ENCODE measurements around the gene PUS1.

The PUS1 gene

GRCh38 chr12:131990980-131991305 is 61.9 kb downstream of the PUS1 start:
- peaks cover 14% of the 10 kb centered on the region for H4K20me1 ChIP-seq (ENCODE audit: insufficient read depth, low read length)
- no peak overlapping the region for H3K4me3 ChIP-seq (ENCODE audit: low read length)
- peaks cover 15% of the 10 kb centered on the region for H3K4me1 ChIP-seq (ENCODE audit: low read length)
- no peak overlapping the region for H2AFZ ChIP-seq (ENCODE audit: low read depth, low read length)
- no peak overlapping the region for H3K27ac ChIP-seq (ENCODE audit: low read length)
- no peaks in the 10 kb centered on the region for H3K27me3 ChIP-seq (ENCODE audit: low read depth, low read length)
- H3K9me3 ChIP-seq (ENCODE audit: insufficient read depth, low read length), result no peaks in the 10 kb centered on the region
- peaks cover 59% of the 10 kb centered on the region for H3K36me3 ChIP-seq (replicated peaks; ENCODE audit: low read depth, low read length)
- no peak overlapping the region for H3K4me2 ChIP-seq (ENCODE audit: low read length)
- TF ChIP-seq EZH2phosphoT487 (IDR thresholded peaks at IDR 0.05; ENCODE audit: low read depth), result no peak
- TF ChIP-seq CTCF (IDR thresholded peaks at IDR 0.05; ENCODE audit: low read depth, low read length), result no peak
- peaks cover 5% of the 10 kb centered on the region; the same call in 1 of the 2 replicates for H3K79me2 ChIP-seq (ENCODE audit: low read length)
- no peak overlapping the region for H3K9ac ChIP-seq (ENCODE audit: low read length)

DNA sequence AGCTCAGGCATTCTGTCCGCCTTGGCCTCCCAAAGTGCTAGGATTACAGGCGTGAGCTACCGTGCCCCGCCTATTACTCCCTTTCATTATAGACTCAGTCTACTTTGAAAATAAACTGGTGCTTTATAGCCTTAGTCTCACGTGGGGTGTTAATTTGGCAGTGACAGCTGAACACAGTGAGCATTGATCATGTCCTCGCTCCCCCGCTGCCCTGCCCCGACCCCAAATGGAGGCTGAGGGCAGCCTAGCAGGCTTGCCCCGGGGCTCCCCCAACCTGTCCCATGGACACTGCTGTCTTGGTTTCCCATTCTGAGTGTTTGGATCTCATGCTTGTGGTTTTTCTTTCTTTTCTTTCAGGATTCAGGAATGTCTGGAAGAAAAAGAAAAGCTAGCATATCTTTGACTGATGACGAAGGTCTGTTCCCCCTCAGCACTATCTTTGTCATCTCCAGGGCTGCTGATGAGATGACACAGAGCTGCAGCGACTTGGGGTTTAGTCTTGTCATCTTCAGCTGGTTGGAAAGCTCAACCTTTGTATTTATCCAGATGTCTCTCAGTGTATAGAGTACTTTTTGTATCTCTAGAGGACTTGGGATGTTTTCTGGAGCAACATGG is 62.8 kb downstream of the PUS1 start:
- Histone ChIP-seq H3K27me3 (ENCODE audit: low read depth, low read length) (no peaks in the 10 kb centered on the region), H2AFZ (ENCODE audit: low read depth, low read length) (no peak overlapping the region), H3K4me2 (ENCODE audit: low read length) (no peak overlapping the region), H3K79me2 (ENCODE audit: low read length) (peaks cover 5% of the 10 kb centered on the region; the same call in 1 of the 2 replicates), H3K4me1 (ENCODE audit: low read length) (peaks cover 15% of the 10 kb centered on the region), H3K4me3 (ENCODE audit: low read length) (no peak overlapping the region), H4K20me1 (ENCODE audit: insufficient read depth, low read length) (peaks cover 14% of the 10 kb centered on the region), H3K9me3 (ENCODE audit: insufficient read depth, low read length) (no peaks in the 10 kb centered on the region), H3K27ac (ENCODE audit: low read length) (no peak overlapping the region), H3K9ac (ENCODE audit: low read length) (no peak overlapping the region), H3K36me3 (replicated peaks; ENCODE audit: low read depth, low read length) (peaks cover 55% of the 10 kb centered on the region)
- TF ChIP-seq EZH2phosphoT487 (IDR thresholded peaks at IDR 0.05; ENCODE audit: low read depth), result no peak
- no peak for TF ChIP-seq CTCF (IDR thresholded peaks at IDR 0.05; ENCODE audit: low read depth, low read length)

GRCh38 chr12:131994589-131994988 is 65.5 kb downstream of the PUS1 start:
- H3K4me1 ChIP-seq (ENCODE audit: low read length), result peaks cover 15% of the 10 kb centered on the region
- H3K4me2 ChIP-seq (ENCODE audit: low read length), result peak overlapping the region; percentile 63
- peaks cover 5% of the 10 kb centered on the region; the same call in 1 of the 2 replicates for H3K79me2 ChIP-seq (ENCODE audit: low read length)
- H4K20me1 ChIP-seq (ENCODE audit: insufficient read depth, low read length), result peaks cover 14% of the 10 kb centered on the region
- H3K27ac ChIP-seq (ENCODE audit: low read length), result peak overlapping the region; percentile 51
- H3K4me3 ChIP-seq (ENCODE audit: low read length), result peak overlapping the region; percentile 43
- H3K27me3 ChIP-seq (ENCODE audit: low read depth, low read length), result no peaks in the 10 kb centered on the region
- TF ChIP-seq EZH2phosphoT487 (IDR thresholded peaks at IDR 0.05; ENCODE audit: low read depth), result no peak
- no peak for TF ChIP-seq CTCF (IDR thresholded peaks at IDR 0.05; ENCODE audit: low read depth, low read length)
- no peak overlapping the region for H2AFZ ChIP-seq (ENCODE audit: low read depth, low read length)
- no peaks in the 10 kb centered on the region for H3K9me3 ChIP-seq (ENCODE audit: insufficient read depth, low read length)
- H3K9ac ChIP-seq (ENCODE audit: low read length), result no peak overlapping the region
- H3K36me3 ChIP-seq (replicated peaks; ENCODE audit: low read depth, low read length), result peaks cover 48% of the 10 kb centered on the region
